GM21737 (cell line): ENCODE results near the gene MAT2A.
A peak's percentile ranks its signal among the peaks of the same experiment; 100 is the strongest.
"Not testable (repeated sequence)": the region's sequence is repeated elsewhere in the genome, so short reads cannot be mapped to it uniquely, and the experiment has no call there.

Source experiments
- ATAC-seq: cut with Tn5 transposase; IDR thresholded peaks from one replicate; pipeline ENCODE4 v1.9.1; 2021; ENCODE audit warnings: mild to moderate bottlenecking, moderate library complexity; ENCODE audit not compliant: unreplicated experiment

MAT2A gene

GRCh38 chr2:85547089-85547858 lies 8.3 kb downstream of the MAT2A start:
- no peak for ATAC-seq

- no peak for ATAC-seq
Measured at GRCh38 chr2:85547859-85548607, 9.1 kb downstream of the MAT2A start.

GRCh38 chr2:85548608-85548900 lies 9.6 kb downstream of the MAT2A start:
- ATAC-seq = no peak

DNA sequence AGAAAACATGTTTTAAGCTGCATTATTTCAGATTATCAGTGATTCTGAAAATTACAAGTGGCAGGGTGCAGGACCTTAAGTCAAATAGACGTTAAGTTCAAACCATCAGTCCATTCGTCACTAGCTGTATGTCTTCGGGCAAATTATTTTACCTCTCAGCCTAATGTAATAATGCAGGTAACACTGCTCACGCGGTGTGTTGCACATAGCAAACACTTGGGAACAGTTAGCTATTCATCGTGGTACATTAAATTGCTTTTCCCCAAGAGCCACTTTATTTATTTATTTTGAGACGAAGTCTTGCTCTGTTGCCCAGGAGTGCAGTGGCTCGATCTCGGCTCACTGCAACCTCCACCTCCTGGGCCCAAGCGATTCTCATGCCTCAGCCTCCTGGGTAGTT lies 10.1 kb downstream of the MAT2A start:
- no peak for ATAC-seq

GRCh38 chr2:85549826-85550225 lies 10.9 kb downstream of the MAT2A start:
- ATAC-seq = no peak

GRCh38 chr2:85550486-85550885 lies 11.5 kb downstream of the MAT2A start:
- ATAC-seq = no peak

DNA sequence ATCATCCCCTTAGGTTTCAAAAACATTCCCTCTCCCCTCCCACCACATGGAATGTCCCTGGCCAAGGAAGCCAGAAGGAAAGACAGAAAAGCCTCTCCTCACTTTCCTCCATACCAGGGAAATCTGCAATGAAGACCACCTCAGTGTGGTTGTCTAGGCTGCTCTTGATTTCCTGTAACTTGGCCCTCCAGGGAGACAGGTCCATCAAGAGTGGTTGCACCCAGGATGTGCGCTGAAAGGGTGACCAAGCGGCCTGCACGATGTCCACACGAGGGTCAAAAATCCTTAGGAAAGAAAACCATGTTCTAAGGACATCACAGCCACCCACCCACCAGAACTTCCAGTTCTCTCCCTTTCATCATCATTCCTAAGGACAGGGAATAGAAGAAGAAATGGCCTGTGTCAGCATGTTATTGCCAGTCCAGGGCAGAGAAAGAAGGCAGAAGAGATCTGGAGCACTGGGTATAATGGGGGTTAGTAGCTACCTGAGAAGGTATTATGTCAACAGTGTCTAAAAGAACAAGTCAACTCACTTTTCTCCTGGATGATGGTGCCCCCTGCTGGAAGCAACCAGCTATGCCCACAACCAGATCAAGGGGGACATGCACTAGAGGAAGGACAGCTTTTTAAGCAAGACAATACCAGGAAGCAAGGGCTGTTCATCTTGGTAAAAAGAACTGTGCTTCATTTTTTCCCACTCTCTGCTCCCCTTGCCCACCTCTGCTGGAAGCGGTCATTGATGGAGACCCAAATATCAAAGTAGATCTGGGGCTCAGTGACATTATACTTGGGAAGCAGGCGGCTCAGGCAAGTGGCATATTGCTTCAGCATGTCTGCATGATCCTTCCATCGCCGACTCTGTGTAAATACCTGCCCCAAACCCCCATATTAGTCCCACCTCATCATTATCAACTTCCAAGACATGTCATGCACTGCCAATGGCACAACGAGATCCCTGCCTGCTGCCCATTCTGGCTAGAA lies 13.0 kb downstream of the MAT2A start:
- ATAC-seq = peak; percentile 61

- no peak for ATAC-seq
Measured at GRCh38 chr2:85553184-85553583, 14.2 kb downstream of the MAT2A start.

- ATAC-seq = no peak
Measured at GRCh38 chr2:85554980-85555612, 16.1 kb downstream of the MAT2A start.

GRCh38 chr2:85557130-85557529 lies 18.2 kb downstream of the MAT2A start:
- ATAC-seq = no peak

DNA sequence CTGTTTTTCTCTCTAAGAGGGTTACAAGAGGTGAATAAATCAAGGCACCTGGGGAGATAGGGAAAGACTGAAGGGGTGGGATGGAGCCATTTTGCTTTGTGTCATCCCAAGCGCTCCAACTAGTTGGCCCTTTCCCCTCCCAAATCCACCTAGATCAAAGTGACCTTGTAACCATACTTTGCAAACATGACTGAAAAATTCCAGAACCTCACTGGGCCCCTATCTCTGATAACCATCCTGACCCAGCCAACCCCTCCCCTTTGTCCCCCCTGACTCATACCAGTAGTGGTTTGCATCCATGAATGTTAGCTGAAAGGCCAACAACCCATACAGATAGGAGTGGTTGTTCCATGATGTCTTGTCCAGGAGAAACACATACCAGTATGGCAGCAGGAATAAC lies 19.2 kb downstream of the MAT2A start:
- no peak for ATAC-seq

GRCh38 chr2:85560403-85560726 lies 21.4 kb downstream of the MAT2A start:
- ATAC-seq = not testable (repeated sequence)

GRCh38 chr2:85560812-85561279 lies 21.9 kb downstream of the MAT2A start:
- peak; percentile 25 for ATAC-seq

- ATAC-seq = peak; percentile 90
Measured at GRCh38 chr2:85561280-85562212, 22.6 kb downstream of the MAT2A start, which contains the start of gene GGCX. Gene GGCX (minus strand): TSS chr2:85561493. CDS start chr2:85561428, 65 bp downstream.

DNA sequence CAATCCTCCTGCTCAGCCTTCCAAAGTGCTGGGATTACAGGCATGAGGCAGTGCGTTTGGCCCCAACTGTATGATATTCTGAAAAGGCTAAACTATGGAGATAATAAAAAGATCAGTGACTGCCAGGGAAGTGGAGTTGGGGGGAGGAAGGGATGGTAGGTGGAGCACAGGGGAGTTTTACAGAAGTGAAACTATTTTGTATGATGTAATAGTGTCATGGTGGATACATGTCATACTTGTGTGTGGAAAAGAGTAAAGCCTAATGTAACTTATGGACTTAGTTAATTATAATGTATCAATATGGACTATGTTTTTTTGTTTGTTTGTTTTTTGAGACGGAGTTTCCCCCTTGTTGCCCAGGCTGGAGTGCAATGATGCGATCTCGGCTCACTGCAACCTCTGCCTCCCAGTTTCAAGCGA lies 25.2 kb downstream of the MAT2A start:
- no peak for ATAC-seq

DNA sequence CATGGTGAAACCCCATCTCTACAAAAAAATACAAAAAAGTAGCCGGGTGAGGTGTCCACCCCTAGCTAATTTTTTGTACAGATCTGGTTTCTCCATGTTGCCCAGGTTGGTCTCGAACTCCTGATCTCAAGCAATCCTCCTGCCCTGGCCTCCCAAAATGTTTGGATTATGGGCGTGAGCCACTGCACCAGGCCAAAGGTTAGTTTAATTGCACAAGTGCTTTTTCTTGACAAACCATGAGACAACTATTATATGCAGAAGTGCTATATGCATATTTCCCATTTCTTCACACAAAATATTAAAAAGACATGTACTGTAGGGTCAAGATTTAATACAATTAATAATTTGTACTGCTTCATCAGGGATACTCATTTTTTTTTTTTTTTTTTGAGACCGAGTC lies 27.3 kb downstream of the MAT2A start:
- ATAC-seq = no peak

GRCh38 chr2:85575739-85576138 lies 36.8 kb downstream of the MAT2A start:
- no peak for ATAC-seq

DNA sequence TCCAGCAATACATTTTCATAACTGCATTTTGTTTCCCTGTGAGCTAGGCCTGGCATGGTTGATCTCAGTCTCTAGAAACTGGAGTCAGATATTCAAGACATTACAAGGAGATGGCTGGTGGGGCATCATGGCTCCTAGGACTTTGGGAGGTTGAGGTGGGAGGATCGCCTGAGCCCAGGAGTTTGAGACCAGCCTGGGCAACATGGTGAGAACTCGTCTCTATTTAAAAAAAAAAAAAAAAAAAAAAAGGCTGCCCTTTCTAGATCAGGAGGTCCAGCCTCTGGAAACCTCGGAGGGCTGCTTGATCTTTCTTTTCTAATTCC lies 38.1 kb downstream of the MAT2A start:
- ATAC-seq = no peak

DNA sequence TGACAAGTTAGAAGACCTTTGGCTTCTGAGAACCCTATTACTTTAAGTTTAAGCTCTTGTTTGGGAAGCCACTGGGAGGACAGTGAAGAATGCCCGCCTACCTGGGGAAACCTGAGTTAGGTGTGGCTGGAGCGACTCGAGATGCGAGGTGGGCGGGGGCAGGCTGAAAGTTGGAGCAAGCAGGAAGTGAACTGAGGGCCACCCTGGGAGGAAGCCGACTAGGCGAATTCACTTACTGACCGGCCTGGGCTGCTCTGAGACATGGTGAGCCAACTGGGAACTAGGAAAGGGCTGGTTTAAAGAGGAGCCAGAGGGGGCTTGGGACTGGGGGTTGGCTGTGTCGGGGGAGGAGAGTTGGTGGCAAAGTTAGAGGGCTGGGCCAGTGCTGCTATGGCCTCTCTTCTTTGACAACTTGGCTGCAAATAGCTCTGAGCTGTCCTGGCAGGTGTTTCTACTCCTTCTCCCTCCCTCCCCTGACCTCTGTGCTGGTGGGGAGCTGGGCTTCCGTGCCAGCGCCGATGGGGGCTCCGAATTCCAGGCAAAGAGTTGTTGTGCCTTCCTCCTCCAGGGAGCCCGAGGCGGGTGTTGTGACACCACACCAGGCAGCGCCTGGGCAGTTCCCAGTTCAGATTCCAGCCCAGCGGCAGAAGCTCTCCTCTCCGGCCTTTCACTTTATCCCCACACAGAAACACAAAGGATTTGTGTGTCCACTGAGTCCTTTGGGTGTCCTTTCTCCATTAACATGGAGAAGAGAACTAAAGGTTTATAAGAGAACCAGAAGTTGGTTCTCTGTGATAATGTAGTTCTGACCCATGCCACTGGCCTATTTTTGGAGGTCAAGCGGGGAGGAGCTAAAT lies 38.6 kb downstream of the MAT2A start, which contains the start of gene VAMP8:
Gene VAMP8 (plus strand): TSS at position 201 of the 857 bp plus-strand sequence. CDS start 61 bp downstream, at position 262.
- peak; percentile 68 for ATAC-seq
